RCC 7860 (cell line): ENCODE results near the gene TGFBR1.

Experiments used
- DNase-seq: peaks from one replicate; pipeline ENCODE4 v3.0.0-alpha.2; 2015; ENCODE audit warnings: low spot score
- FAIRE-seq: peaks from 2 replicates; lab custom pipeline; 2012; peaks lifted over from hg19 to GRCh38; lab: Jason Lieb, UNC

TGFBR1 gene

DNA sequence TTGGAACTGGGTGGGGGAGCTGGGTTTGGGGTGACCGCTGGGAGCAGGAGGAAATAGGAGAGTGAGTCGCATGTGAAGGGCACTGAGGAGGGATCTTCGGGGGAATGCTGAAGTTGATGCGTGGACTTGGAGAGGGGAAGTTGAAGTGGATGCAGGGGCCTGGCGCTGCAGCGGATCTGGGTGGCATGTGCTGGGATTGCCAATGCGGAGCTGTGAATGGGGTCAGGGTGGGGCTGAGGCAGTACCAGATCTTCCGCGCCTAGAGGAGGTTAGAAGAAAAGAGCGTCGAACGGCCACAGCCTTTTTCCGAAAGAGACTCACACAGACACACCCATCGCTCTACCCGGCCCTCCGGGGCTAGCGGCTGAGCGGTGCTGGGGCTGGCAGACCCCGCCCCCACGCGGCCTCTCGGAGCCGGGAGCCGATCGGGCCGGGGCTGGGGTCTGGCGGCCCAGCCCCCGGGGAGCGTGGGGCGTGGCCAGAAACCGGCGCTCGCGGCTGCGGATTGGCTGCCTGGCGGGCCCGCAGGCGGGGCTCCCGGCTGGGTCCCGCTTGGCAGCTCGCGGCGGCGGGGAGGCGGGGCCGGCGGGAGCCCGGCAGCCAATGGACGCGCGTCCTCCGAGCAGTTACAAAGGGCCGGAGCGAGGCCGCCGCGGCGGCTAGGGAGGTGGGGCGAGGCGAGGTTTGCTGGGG is at the start of gene TGFBR1:
TGFBR1 (plus strand) TSS at position 655 of the 693 bp plus-strand sequence. CDS start 93 bp downstream, outside the sequence.
- no peak for FAIRE-seq
- peak; percentile 77 for DNase-seq

DNA sequence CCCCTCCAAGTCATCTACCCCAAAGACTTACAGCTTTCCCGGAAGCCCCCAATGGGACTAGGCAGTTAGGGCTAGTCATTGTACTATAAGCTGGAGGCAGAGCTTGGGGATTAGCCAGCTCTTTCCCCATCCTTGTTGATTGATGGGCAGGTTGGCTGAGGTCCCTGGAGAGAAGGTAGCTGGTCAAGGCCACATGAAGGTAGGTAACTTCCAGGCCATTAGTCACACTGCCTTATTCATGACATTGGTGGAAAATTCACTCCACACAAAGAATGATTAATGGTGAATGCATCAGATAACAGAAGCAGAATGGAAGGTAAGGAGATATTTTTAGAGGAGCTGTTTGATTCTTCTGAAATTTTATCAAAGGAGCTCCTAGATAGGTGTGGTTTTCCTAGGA is 49.5 kb upstream of the TGFBR1 start:
- FAIRE-seq (peak; percentile 73), DNase-seq (peak; percentile 91)

DNA sequence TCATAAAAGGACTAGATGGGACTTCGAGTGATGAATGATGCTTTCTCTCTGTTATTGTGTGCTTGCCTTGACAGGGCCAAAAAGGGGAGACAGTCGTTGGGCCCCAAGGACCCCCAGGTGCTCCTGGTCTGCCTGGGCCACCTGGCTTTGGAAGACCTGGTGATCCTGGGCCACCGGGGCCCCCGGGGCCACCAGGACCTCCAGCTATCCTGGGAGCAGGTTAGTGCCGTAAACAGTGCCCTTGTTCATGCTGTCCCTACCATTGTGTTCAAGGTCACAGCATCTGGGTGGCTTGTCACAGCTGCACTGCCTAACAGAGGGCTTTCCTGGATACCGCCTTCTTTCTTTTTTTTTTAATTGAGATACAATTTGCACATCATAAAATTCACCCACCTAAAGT is 48.7 kb upstream of the TGFBR1 start:
- FAIRE-seq, result no peak
- no peak for DNase-seq

DNA sequence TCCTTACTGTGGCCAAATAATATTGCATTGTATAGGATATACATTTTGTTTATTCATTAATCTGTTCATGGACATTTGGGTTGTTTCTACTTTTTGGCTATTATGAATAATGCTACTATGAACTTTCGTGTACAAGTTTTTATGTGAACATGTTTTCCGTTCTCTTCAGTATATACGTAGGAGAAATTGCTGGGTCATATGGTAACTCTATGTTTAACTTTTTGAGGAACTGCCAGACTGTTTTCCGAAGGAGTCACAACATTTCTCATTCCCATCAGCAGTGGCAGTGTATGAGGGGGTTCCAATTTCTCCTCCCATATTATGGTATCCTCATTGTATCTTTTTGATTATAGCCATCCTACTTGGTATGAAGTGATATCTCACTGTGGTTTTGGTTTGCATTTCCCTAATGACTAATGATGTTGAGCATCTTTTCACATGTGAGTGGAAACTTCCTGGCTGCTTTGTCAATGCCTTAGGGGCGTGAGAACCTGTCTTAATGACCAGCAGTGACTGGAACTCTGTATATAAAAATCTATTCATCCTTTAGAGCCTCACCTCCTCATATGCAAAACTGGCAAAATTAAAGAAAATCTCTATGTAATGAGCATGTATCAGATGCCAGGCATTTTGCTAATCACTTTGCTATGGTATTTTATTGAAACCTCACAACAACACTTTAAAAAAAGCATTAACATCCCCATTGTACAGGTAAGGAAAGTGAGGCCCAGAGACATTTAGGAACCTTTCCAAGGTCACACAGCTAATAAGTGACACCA is 47.8 kb upstream of the TGFBR1 start:
- FAIRE-seq (no peak), DNase-seq (peak; percentile 60)

DNA sequence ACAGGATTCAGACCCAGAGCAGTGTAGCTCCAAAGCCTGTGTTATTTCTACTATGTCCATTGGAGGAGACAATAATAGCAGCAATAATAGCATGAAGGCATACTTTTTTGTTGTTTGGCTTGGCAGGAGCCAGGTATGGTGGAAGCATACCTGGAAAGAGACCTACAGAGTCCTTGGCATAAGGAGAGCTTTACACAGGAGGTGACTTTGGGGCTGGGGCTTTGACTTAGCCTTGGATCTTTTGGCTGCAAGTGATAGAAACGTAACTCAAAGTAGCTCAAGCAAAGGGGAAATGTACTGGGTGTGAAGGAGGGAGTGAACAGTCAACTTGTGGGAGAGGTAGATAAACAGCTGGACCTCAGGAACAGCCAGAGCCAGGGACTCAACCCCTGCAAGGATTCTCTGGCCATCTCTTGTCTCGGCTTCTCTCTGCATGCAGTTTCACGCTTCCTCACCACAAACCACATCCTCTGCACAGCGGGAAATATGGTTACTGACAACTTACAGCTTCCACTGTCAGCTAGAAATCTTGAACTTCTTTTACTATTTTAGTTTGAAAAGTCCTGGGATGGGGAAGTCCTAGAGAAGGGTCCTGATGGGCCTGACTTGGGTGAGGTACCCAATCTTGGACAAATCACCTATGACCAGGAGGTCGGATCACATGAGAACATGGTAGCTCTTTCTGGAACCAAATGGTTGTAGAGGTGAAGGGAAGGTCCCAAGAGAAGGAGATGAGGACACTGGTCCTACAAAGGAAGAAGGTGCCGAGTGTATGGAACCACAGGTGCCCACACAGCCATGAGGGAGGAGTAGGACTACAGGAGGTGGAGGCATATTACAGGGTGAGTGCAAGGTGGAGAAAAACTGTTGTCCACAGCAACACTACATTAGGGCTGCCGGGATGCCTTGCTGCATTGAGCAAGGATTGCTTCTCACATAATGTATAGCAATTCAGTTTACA is 47.0 kb upstream of the TGFBR1 start:
- FAIRE-seq (peak; percentile 73), DNase-seq (peak; percentile 87)

DNA sequence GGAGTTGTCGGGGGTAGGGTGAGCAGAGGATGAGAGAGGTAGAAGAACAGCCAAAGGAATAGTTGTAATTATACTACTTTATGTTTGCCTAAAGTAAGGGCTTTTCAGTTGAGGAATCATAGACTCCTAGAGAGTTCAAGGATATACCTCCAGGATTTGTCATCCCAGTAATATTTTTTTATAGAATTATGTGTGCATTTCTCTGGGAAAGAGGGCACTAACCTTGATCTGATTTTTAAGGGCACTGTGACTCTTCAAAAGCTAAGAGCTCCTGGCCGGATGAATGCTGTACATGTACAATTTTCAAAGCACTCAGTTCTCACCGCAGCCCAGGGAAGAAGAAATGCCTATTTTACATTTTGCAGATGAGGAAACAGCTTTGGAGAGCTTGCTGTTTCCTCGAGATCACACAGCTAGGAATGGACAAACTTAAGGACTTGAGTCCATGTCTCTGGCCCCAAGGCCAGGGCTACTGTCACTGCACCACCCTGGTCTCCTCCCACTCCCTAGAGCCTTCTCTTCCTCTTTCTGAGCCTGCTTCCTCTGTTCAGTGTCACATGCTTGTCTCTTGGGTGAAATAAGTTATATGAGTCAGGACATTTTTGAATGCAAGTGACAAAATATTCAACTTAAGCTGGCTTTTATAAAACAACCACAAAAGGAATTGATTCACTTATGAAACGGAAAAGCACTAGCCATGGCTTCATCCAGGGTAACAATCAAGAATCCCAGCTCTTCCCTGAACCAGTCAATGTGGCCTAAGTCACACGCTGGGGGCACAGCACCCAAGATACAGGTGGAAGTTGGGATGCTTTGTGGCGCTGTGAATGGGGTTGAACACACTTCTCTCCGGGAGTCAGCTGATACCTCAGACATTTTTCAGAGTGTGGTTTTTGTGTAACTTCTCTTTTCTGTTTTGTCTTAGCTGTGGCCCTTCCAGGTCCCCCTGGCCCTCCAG is 45.7 kb upstream of the TGFBR1 start:
- no peak for FAIRE-seq
- no peak for DNase-seq

DNA sequence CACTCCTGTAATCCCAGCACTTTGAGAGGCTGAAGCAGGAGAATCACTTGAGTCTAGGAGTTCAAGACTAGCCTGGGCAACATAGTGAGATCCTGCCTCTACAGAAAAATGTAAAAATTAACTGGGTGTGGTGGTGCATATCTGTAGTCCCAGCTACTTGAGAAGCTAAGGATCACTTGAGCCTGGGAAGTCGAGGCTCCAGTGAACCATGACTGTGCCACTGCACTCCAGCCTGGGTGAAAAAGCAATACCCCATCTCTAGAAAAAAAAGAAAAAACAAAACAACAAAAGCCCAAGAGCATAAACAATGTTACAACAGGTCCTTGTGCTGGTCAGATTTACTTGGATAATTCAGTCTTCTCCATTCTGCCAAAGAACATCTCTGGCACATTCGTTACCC is 44.3 kb upstream of the TGFBR1 start:
- DNase-seq (no peak), FAIRE-seq (no peak)

DNA sequence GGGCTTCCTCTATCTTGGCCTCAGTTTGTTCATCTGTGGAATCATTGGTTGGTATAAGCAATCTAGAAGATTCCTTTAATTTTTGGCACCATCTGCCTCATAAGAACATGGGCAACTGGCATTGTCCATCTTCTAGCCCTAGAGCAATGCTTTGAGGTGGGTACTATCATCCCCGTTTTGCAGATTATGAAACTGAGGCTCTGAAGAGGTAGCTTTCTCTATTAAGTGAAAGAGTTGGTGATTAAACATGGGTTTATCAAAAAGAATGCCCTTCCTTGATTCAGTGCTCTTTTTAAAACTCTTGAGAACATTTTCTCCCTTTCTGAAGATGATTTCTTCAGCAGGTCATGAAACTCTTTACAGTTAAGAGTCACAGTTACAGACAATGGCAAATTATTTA is 42.4 kb upstream of the TGFBR1 start:
- FAIRE-seq (no peak), DNase-seq (no peak)

DNA sequence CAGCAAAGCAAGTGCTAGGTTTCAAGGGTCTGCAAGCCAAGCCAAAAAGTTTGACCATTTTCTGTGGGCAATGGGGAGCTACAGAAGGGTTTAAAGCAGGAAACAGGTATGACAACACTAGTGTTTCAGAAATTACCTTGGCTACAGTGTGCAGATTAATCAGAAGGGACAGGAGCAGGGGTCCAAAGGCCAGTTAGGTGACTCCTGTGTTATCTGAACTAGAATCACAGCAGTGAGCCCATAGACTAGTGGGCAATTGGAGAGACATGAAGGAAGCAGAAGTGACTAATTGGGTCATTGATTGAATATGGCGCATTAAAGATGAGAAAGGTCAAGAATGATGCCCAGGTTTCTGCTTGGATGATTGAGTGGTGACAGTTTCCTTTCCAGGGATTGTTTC is 41.4 kb upstream of the TGFBR1 start:
- FAIRE-seq (no peak), DNase-seq (no peak)

DNA sequence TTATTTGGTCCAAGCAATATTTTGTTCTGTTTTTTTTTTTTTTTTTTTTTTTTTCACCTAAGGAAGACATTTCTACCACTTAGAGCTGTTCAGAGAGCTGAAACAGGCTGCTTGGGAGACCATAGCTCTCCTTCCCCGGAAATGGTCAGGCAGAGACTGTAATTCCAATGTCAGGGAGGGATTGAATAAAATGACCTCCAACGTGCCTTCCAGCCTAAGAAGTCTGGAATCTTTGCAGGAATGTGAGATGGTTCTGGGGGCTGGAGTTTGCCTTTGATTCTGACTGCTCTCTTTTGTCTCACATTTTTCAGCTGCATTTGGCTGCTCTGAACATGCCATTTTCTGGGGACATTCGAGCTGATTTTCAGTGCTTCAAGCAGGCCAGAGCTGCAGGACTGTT is 38.3 kb upstream of the TGFBR1 start:
- no peak for DNase-seq
- no peak for FAIRE-seq

DNA sequence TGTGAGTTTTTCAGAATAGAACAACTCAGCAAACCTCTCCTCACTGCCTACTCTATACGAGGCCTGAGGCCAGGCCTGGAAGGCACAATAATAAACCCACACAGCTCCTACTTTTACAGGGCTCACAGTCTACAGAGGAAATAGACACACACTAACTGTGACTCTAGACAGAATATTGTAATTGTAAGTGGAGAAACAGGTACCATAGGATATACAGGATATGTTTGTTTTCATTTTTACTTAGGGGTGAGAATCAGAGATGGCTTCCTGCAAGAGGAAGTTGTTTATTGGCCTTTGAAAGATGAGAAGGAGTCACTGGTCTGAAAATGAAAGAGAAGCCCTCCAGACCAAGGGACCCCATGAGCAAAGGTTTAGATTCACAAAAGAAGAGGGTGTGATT is 35.8 kb upstream of the TGFBR1 start:
- DNase-seq (no peak), FAIRE-seq (no peak)

DNA sequence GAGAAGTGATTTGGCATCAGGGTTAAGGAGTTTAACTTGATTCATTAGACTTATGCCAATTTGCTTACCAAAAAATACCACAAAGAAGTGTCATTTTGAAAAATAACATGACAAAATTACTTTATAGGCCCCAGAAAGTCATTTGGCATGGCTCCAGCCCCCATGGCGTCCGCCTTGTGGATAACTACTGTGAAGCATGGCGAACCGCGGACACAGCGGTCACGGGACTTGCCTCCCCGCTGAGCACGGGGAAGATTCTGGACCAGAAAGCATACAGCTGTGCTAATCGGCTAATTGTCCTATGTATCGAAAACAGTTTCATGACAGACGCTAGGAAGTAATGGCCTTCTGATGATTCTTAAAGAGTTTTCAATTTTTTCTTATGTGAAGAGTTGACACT is 35.4 kb upstream of the TGFBR1 start:
- no peak for FAIRE-seq
- DNase-seq, result no peak

DNA sequence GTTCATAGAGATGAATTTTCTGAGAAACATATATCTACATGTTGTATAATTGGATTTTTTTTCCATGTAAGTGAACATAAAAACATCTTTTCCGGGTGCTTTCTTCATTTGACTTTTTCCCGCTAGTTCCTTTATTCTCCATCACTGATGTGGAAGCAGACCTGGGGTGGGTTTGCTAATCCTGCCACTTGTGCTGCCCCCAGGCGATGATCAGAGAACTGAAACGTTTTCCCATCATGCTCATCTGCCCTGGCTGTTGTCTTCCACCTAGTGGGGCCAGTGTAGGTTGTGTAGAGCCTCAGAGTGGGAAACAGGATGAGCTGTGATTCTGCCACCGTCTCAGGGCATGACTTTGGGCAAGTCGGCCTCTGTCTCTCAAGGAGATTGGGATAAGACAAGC is 34.2 kb upstream of the TGFBR1 start:
- no peak for FAIRE-seq

DNA sequence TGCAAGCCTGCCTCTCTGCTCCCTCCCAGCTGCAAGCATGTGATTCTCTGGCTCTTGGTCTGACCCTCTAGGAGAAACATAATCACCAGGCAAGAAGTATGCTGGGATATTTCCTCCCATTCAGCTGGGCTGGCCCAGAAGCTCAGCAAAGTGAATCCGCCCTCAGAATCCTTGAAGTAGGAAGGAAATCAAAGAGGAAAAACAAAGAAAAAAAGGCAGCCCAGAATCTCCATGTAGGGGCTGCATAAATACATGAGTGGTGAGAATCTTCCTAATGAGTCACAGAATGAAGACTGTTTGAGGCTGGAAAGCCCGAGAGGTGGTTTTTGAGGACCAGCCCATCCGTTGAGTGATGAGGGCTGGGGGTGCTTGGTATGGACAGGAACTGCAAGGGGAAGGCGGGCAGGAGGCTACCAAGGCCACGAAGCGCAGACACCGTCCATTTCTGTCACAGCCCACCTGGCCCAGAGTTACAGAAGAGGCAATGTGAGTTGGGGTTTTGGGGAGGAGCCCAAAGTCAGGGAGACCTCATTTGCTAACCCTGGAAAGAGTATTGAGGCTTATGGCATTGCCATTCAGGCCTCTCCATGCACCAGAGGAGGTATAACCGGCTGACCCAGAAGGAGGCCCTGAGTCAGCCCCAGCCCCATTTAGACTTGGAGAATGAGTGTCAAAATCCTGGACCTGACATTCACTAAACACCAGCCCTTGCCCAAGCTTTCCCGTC is 33.4 kb upstream of the TGFBR1 start:
- DNase-seq (no peak), FAIRE-seq (no peak)

More for the DNA sequence above, 34.2 kb upstream of the TGFBR1 start:
- DNase-seq, result no peak

DNA sequence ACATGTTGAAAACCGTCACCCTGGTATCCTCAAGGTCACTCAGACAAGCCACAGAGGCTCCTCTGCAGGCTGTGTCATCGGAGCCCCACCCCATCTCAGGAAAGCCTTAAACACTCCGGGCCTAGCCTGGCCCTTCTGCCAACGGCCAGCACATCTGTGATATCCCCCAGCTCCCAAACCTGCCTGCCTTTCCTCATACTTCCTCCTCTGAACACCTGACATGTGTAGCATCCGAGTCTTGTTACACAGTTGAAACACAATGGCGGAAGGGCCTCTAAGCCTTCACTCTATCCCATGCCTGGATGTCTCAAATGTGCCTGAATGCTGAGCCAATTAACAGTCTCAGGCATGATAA is 32.9 kb upstream of the TGFBR1 start:
- DNase-seq (no peak), FAIRE-seq (no peak)

DNA sequence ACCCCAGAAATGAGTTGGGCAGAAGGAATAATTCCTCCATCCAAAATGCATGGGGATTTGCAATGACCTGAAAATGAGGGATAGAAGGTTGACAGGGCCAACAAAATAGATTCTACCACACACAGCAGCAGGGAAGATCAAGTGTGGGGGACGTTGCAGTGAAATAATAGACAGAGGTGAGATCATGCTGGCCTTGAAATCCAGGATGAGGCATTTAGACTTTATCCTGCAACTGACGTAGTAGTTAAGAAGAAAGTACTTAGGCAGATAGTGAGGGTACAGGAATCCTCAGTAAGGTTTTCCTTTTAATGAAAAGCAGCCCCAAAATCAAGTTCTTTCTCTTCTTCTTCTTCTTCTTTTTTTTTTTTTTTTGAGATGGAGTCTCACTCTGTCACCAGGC is 31.6 kb upstream of the TGFBR1 start:
- FAIRE-seq (no peak), DNase-seq (no peak)

DNA sequence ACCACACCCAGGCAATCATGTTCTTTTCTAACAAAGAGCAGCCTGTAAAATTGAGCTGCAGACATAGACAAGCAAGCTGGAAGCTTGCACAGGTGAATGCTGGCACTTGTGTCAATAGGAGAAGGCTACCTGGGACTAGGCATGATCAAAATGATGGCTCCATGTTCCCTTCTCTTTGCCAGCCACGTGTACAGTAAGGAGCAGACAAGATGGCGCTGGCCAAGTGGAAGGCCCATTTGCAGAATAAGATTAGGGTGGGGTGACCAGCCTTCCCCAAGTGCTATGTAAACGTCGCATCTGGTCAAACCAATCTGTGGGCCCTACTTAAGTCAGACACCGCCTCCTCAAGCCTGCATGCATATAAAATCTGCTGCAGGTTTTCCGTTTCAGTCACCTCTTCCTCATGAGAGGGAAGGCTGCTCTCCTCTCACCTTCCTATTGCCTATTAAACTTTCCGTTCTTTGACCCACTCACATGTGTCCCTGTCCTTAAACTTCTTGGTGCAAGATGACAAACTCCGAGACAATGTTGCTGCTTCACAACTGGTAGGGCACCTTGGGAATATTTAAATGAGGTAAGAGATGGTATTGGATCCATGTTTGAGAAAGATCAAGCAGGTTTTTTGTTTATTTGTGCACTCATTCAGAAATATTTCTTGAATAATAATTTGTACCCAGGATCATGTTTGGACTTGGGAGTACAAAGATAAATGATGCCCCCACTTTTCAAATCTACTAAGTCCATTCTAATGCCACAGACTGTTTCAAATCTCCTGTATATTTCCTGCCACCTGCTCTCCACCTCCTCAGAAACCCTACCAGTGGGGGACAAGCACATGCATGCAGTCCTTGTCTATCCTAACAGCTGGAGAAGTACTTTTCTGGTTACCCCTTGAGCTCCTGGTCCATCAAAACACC is 30.7 kb upstream of the TGFBR1 start:
- FAIRE-seq (no peak), DNase-seq (no peak)

DNA sequence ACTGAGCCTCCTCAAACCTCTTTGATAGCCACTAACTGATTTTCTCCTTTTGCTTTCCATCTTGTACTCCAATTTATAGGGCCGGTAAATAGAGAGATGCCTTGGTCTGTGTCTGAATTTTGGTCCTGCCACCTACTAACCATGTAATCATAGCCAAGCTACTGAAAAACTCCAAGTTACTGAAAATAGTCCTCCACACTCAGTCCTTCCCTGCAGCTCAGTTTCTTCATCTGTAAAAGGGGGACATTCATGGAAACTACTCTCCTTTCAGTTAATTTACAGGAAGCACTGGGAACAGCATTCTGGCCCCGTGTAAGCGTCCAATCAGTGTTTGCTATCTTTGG is 30.0 kb upstream of the TGFBR1 start:
- no peak for FAIRE-seq
- no peak for DNase-seq
